ENCODE results near the gene DDX59.

Gene DDX59

DNA sequence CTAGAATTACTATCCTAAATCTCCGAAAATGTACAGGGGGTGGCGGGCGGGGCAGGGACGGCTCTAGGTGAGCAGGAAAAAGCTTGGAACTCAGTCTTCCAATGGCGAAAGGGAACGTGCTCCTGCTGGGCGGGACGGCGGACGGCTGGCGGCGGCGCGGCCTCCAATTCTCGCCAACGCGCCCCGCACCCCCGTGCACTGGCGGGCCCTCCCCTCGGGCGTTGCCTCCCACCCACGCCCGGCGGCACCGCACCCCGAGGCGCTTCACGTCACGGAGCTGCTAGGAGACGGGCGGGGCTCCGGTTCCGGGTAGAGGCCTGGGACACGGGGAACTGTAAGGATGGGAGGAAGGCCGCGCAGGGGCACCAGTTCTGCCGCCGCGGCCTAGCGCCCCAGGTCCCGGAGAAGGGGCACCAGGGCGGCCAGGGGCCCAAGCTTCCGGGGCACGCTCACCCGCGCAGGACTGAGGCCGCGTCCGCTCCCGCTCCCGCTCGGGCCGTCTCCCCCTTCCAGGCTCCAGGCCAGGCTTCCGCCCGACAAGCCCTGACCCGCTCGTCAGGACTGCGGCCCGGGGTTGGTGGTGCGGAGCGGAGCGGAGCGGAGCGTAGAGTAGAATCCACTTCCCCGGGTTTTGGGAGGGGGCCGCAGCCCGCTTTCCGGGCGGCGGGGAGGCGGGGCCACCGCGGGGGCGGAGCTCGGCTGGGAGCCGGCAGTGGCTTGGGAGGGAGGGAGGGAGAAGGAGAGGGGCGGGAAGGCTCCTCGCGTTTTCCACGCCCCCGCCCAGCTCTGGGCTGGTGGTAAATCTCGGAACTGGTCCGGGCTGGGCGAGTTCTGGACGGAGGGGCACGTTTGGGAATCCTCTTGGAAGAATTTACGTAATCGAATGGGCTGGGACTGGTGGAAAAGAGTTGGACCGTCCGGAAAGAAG lies at the start of gene DDX59:
Gene DDX59 (minus strand): TSS at position 594 of the 928 bp plus-strand sequence. CDS start 3,167 bp downstream, outside the sequence.
- DNase-seq (ENCODE audit: low spot score) = peak; percentile 97

- no peak for DNase-seq (ENCODE audit: low spot score)
These were observed 44.9 kb upstream of the DDX59 start for GRCh38 chr1:200714504-200715187.

DNA sequence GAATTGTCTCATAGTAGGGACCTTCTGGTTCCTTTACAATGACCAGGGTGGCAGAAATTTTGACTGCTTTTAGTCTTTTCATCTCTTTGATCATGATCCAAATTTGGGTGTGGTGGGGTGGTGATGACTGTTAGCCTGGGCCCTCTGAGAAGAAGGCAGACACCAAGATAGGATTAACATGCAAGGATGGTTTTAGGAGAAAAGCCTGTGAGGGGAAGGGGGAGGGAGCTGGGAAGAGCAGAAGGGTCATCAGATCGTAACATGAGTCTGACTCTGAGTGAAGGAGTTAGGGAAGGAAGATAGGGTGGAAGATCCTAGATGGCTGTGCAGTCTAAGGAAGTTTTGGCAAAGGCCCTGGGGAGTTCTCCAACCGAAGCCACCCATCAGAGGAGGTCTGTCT lies 40.5 kb upstream of the DDX59 start:
- no peak for DNase-seq (ENCODE audit: low spot score)

DNA sequence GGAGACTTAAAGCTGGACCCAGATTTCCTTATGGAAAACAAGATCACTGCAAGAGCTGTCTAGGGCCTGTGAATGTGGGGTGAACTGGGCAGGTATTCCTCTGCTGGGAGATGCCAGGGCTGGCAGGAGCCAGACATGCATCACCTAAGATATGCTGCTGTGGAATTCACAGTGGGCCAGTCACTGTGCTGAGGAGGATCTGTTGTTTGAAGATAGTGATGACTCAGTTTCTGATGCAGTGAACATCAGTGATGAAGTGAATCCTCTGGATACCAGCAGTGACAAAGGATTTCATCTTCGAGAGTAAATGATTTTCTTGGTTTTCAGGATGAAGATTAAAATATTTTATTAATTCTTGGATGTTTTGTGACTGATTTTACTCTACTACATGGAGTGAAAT lies 39.1 kb upstream of the DDX59 start:
- DNase-seq (ENCODE audit: low spot score) = no peak

GRCh38 chr1:200708161-200708560 lies 38.5 kb upstream of the DDX59 start:
- no peak for DNase-seq (ENCODE audit: low spot score)

- DNase-seq (ENCODE audit: low spot score) = no peak
These were observed 37.4 kb upstream of the DDX59 start for GRCh38 chr1:200707116-200707515.

DNA sequence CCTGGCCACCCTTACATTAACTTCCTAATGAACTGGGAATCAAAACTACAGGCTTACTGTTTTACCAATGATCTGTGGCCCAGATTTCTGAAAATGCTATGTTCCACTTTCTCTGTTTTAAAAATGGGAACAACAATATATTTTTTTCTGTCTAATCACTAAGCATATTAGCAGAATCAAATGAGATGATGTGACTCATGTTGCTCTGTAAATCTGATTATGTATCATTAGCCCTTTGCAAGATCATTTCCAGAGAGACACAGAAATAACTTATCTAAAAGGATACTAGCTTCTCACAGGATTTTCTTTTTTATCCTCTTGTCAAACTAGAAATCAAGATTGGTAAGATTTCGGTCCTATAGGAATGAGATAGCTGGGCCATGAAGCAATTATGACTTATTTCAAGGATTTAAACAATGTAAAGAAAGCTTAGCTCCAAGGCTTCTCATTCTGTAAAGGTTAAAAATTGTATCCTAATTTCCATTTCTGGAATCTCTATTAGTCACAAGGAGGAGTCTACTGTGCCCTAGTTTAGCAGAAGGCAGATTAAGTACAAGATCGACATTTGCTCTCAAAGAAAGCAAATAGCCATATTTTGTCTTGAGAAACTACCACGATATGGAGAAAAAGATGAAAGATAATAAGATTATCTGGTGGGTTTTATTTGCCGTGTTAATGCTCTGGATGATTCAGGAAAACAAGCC lies 36.6 kb upstream of the DDX59 start:
- no peak for DNase-seq (ENCODE audit: low spot score)

- no peak for DNase-seq (ENCODE audit: low spot score)
These were observed 35.3 kb upstream of the DDX59 start for GRCh38 chr1:200704986-200705500.

- peak; percentile 26 for DNase-seq (ENCODE audit: low spot score)
These were observed 30.2 kb upstream of the DDX59 start for GRCh38 chr1:200699871-200700270.

DNA sequence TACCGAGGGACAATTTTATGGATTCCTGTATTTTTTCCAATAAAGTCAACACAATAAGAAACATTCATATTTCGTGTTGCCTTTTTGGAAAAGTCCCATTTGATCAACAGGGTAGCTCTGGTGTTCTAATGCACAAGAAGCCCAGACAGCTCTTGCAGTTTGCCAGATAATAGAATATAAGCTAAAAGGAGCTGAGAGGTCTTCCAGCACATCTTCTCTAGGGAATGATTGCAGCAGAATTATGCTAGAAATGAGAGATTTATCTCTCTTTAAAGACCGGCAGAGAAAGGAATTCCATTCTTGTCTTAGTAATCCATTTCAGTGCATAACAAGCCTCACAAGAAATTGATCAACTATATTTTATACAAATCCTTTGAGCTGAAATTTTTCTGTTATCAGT lies 25.0 kb upstream of the DDX59 start:
- DNase-seq (ENCODE audit: low spot score) = no peak

DNA sequence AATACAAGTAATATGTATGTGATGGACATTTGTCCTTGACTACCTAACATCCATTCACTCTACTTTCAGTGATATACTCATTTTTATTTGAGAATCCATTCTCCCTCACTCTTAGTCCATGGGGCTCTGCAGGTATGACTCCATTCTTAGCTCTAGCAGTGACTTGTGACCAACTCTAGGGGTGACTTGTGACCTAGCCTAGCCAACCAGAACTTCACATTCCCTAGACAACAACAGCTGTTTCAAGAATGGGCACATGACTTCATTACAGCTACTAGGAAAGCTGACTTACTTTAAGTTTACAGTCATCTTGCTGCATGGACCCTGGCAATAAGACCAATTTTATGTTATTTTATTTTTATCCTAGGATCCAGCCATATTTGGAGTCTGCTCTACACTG lies 23.6 kb upstream of the DDX59 start:
- no peak for DNase-seq (ENCODE audit: low spot score)

GRCh38 chr1:200692316-200692715 lies 22.6 kb upstream of the DDX59 start:
- DNase-seq (ENCODE audit: low spot score) = no peak

- no peak for DNase-seq (ENCODE audit: low spot score)
These were observed 16.9 kb upstream of the DDX59 start for GRCh38 chr1:200686620-200687019.

GRCh38 chr1:200684015-200684414 lies 14.3 kb upstream of the DDX59 start:
- no peak for DNase-seq (ENCODE audit: low spot score)

DNA sequence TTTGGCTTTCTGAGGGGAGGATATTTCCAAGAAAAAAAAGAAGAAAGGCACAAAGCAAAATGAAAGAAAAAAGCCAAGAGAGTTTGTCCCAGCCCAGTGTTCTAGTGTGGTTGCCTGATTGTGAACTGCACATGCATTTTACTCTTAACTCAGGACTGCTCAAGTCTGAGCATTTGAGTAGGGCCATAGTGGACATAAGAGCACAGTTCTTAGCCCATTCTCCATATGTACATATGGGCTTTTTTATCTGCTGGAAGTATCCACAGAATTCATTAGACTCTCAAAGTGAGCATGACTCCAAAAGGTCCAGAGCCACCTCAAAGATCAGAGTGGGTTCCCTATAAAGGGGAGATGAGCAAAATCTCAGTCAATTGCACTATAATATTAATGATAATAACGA lies 13.6 kb upstream of the DDX59 start:
- DNase-seq (ENCODE audit: low spot score) = no peak

DNA sequence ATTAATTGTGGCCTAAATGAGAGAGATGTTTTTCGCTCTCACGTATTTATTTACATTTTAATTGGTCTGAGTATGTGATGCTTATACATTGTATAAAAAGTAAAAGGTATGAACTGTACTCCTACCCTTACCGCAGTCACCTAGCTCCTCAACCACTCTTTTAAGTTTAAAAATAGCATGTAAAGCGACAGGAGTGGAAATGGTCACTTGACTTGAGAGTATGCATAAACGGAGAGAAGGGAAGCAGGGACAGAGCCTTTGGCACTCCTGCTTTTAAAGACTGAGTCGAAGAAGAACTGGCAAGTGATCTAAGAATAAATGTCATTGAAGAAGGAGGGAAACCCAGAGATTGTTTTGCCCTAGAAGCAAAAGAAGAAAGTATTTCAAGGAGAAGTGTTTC lies 11.5 kb upstream of the DDX59 start:
- DNase-seq (ENCODE audit: low spot score) = no peak

DNA sequence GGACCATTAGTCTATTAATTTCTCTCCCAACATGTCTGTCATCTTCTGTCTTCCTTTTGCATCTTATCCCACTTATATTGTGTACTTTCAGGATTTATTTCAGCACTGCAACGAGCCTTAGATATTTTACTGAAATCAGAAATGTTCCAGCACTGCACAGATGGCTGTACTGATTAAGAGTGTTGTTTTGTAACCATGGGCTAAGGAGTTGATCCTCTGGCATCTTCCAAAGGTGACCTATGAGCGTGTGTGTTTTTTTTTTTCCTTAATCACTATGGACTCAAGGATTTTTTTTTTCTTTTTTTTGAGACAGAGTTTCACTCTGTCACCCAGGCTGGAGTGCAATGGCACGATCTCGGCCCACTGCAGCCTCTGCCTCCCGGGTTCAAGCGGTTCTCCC lies 7.1 kb upstream of the DDX59 start:
- DNase-seq (ENCODE audit: low spot score) = no peak

- DNase-seq (ENCODE audit: low spot score) = no peak
These were observed 5.8 kb upstream of the DDX59 start for GRCh38 chr1:200675588-200675852.

DNA sequence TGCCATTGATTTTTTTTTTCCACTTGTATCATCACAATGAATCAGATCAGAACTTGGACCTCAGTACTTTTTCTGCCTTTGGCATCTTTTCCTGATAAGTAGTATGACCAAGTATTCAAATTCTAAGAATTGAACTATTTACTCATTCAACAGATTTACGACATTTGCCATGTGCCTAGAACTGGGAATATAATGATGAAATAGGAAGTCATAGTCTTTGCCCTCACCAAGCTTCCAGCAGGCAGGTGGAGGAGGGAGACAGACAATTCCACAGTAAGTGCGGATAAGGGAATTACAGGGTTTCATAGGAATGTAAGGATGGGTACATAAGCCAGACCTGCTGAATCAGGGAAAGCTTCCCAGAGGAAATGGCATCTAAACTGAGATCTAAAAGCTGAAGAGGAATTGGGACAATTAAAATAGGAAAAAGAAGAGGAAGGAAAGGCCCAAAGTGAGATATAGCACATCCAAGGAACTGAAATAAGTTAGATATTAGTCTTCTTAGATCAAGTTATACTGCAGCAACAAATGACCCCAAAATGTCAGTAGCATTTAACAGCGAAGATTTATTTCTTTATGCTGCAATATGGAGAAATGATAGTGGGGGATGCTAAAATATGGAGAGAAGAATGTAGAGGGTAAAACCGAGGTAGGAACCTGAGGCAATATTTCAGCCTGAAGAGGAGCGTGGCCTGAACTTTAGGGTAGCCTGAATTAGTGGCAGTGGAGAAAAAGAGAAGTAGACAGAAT lies 5.3 kb upstream of the DDX59 start:
- no peak for DNase-seq (ENCODE audit: low spot score)

DNA sequence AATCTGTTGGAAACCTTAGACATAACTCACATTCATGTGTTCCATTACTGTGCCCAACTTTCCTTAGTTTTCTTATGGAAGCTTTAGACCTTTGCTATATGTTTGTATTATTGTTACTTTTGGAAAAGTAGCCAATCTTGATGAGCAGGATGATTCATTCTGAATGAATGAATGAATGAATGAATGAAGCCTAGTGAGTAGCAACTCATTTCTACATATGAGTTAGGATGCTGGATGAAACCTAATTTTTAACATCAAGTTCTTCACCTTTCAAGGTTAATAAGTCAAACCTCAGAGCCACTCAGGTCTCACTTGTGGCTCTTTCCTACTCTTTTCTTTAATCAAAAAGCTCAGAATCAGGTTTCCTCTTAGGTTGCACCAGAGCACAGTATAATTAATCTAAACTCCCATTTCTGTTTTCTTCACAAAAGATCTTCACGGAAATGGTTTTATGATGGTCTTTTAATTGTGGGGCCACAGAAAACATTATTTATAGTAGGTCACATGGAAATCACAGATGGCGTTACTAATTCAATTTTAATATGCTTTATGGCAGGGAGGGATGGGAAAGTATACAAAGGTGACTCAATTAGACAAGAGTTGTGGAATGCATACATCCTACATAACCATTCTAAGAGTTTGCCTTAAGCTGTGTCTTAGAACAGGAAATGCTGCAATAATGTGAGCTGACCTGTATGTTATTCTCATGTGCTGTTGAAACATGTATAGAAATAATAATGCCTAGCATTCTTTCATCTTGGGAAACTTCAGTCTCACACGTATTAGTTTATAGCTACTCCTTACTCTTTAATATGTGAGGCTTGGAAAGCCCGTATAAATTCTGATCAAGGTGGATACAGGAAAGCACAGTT lies 4.5 kb upstream of the DDX59 start:
- DNase-seq (ENCODE audit: low spot score) = no peak

- no peak for DNase-seq (ENCODE audit: low spot score)
These were observed 1.6 kb upstream of the DDX59 start for GRCh38 chr1:200671235-200671786.
